HCT116 (cell line): ENCODE data around the gene ING3.

Experiments
- CBX3 ChIP-seq: IDR thresholded peaks from 2 replicates; pipeline ENCODE4 v1.6.1; 2012; ENCODE audit warnings: low read depth
- EGR1 ChIP-seq: IDR thresholded peaks from 2 replicates; pipeline ENCODE4 v1.6.1; 2012; ENCODE audit warnings: low read depth
- EZH2 ChIP-seq: fragments of 200-600 bp; sonication (generic); IDR thresholded peaks from 2 replicates; pipeline ENCODE4 v1.6.1; 2017; ENCODE audit warnings: antibody characterized with exemption, mixed run types
- POLR2A ChIP-seq: IDR thresholded peaks from 2 replicates; pipeline ENCODE4 v1.7.0; 2011; ENCODE audit warnings: borderline replicate concordance; ENCODE audit not compliant: insufficient read depth, insufficient read length; ENCODE audit errors: extremely low read depth
- POLR2AphosphoS5 ChIP-seq: IDR thresholded peaks from 2 replicates; pipeline ENCODE4 v1.6.1; 2011; ENCODE audit warnings: mild to moderate bottlenecking, low read depth, low read length, moderate library complexity
- RAD21 ChIP-seq: IDR thresholded peaks from 2 replicates; pipeline ENCODE4 v1.6.1; 2012; ENCODE audit warnings: low read depth, mild to moderate bottlenecking
- SIN3A ChIP-seq: IDR thresholded peaks from 2 replicates; pipeline ENCODE4 v1.6.1; 2012; ENCODE audit warnings: low read depth
- TCF7L2 ChIP-seq: IDR thresholded peaks from 2 replicates; pipeline ENCODE4 v1.7.0; 2011; ENCODE audit warnings: borderline replicate concordance, inconsistent platforms; ENCODE audit not compliant: insufficient read depth, insufficient read length; ENCODE audit errors: extremely low read depth
- YY1 ChIP-seq: IDR thresholded peaks from 2 replicates; pipeline ENCODE4 v1.6.1; 2011; ENCODE audit warnings: low read length, low read depth, moderate library complexity, mild to moderate bottlenecking; ENCODE audit not compliant: insufficient replicate concordance; ENCODE audit errors: extremely low read depth
- ZNF274 ChIP-seq: fragments of 200-500 bp; sonication (Bioruptor generic); IDR thresholded peaks from 2 replicates; pipeline ENCODE4 v1.6.1; 2014; ENCODE audit warnings: mild to moderate bottlenecking, low read depth, low read length, inconsistent platforms
- TF ChIP-seq, protein P1 (sequence below), 3 experiments: fragments of 200-600 bp in 1 of 3; sonication (generic) in 1 of 3; IDR thresholded peaks in 2 of 3; conservative IDR thresholded peaks in 1 of 3; 2 replicates each; pipeline ENCODE4 v1.5.1; 2012 to 2017; ENCODE audit warnings: low read depth in 2 of 3, low read length in 2 of 3, antibody characterized with exemption in 1 of 3, borderline replicate concordance in 1 of 3, control low read depth in 1 of 3, mild to moderate bottlenecking in 1 of 3, mixed read lengths in 1 of 3, mixed run types in 1 of 3, moderate library complexity in 1 of 3; ENCODE audit not compliant: insufficient read depth in 1 of 3
- TF ChIP-seq, protein P2 (sequence below): IDR thresholded peaks from 2 replicates; pipeline ENCODE4 v1.6.1; 2012

DNA sequence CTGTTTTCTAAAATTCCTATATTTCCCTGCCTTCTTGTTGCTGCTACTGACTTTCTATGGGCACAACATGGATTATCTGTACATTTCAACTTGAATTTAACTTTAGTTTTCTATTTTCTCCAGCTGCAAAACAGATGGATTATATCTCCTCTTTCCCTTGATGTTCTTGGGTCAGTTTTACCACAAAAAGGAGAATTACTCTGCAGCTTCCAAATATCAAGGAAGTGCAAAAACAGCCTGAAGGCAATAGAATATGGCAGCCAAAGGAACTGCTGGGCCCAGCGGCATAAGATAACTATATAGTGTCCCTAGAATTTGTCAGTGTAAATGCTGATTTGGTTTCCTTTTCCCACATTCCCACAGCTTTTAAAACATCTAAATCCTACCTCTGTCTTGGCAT, 67.0 kb downstream of the ING3 start:
- TF ChIP-seq, protein P1, sequence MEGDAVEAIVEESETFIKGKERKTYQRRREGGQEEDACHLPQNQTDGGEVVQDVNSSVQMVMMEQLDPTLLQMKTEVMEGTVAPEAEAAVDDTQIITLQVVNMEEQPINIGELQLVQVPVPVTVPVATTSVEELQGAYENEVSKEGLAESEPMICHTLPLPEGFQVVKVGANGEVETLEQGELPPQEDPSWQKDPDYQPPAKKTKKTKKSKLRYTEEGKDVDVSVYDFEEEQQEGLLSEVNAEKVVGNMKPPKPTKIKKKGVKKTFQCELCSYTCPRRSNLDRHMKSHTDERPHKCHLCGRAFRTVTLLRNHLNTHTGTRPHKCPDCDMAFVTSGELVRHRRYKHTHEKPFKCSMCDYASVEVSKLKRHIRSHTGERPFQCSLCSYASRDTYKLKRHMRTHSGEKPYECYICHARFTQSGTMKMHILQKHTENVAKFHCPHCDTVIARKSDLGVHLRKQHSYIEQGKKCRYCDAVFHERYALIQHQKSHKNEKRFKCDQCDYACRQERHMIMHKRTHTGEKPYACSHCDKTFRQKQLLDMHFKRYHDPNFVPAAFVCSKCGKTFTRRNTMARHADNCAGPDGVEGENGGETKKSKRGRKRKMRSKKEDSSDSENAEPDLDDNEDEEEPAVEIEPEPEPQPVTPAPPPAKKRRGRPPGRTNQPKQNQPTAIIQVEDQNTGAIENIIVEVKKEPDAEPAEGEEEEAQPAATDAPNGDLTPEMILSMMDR (IDR thresholded peaks at IDR 0.05 in 2 of 3, conservative IDR thresholded peaks at IDR 0.05 in 1 of 3; ENCODE audit: borderline replicate concordance in 1 of 3, insufficient read depth in 1 of 3, low read depth in 2 of 3, low read length in 2 of 3), result no peak
- TF ChIP-seq YY1, result no peak
- TF ChIP-seq ZNF274, result no peak
- no peak for TF ChIP-seq RAD21
- TF ChIP-seq EGR1, result no peak
- no peak for TF ChIP-seq POLR2AphosphoS5
- TF ChIP-seq, protein P2, sequence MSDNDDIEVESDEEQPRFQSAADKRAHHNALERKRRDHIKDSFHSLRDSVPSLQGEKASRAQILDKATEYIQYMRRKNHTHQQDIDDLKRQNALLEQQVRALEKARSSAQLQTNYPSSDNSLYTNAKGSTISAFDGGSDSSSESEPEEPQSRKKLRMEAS, result no peak
- no peak for TF ChIP-seq POLR2A
- no peak for TF ChIP-seq TCF7L2
- no peak for TF ChIP-seq EZH2
- no peak for TF ChIP-seq SIN3A
- no peak for TF ChIP-seq CBX3
